OCI-LY3 (cell line): ENCODE results near the gene TMEM266.

ENCODE experiments used
- H2AFZ ChIP-seq: fragments of 200-600, 300-600 bp; shearing (Covaris generic); 2 replicates; pipeline ENCODE4 v1.6.0; 2014; ENCODE audit warnings: antibody characterized with exemption, low read depth, low read length
- H3K27ac ChIP-seq: fragments of 200-600, 300-600 bp; sonication (generic); 2 replicates; pipeline ENCODE4 v1.5.1; 2014; ENCODE audit warnings: mild to moderate bottlenecking, low read length, moderate library complexity, mixed read lengths
- H3K27me3 ChIP-seq: fragments of 200-600, 300-600 bp; sonication (generic); 2 replicates; pipeline ENCODE4 v1.6.1; 2014; ENCODE audit warnings: low read depth, low read length, mixed read lengths
- H3K36me3 ChIP-seq: fragments of 200-600, 300-600 bp; sonication (generic); replicated peaks from 2 replicates; pipeline ENCODE3; 2014; ENCODE audit warnings: low read depth, low read length, mixed read lengths
- H3K4me1 ChIP-seq: fragments of 300-600, 200-600 bp; sonication (generic); 2 replicates; pipeline ENCODE4 v1.6.1; 2014; ENCODE audit warnings: low read length, mixed read lengths
- H3K4me2 ChIP-seq: fragments of 200-600, 300-600 bp; sonication (generic); 2 replicates; pipeline ENCODE4 v1.6.1; 2014; ENCODE audit warnings: low read length, mixed read lengths
- H3K4me3 ChIP-seq: fragments of 300-600, 200-600 bp; sonication (generic); 2 replicates; pipeline ENCODE4 v1.5.1; 2014; ENCODE audit warnings: antibody characterized with exemption, mild to moderate bottlenecking, low read length, moderate library complexity
- H3K79me2 ChIP-seq: fragments of 300-600, 200-600 bp; shearing (Covaris generic); 2 replicates; pipeline ENCODE4 v1.6.1; 2014; ENCODE audit warnings: mild to moderate bottlenecking, low read length, mixed read lengths
- H3K9ac ChIP-seq: fragments of 300-600, 200-600 bp; shearing (Covaris generic); 2 replicates; pipeline ENCODE4 v1.6.0; 2014; ENCODE audit warnings: mild to moderate bottlenecking, low read length, moderate library complexity
- H3K9me3 ChIP-seq: fragments of 200-600, 300-600 bp; shearing (Covaris generic); 2 replicates; pipeline ENCODE4 v1.6.1; 2014; ENCODE audit warnings: low read length, mixed read lengths; ENCODE audit not compliant: insufficient read depth
- H4K20me1 ChIP-seq: fragments of 200-600, 300-600 bp; sonication (generic); 2 replicates; pipeline ENCODE4 v1.6.1; 2016; ENCODE audit warnings: low read length, mixed read lengths; ENCODE audit not compliant: insufficient read depth
- CTCF ChIP-seq: fragments of 200-600, 300-600 bp; sonication (generic); IDR thresholded peaks from 2 replicates; pipeline ENCODE4 v1.5.1; 2014; ENCODE audit warnings: antibody characterized with exemption, low read length, low read depth
- EZH2phosphoT487 ChIP-seq: fragments of 200-600 bp; shearing (Covaris generic); IDR thresholded peaks from 2 replicates; pipeline ENCODE4 v1.6.1; 2018; ENCODE audit warnings: antibody characterized with exemption, mixed run types, low read depth

TMEM266 gene

GRCh38 chr15:76024021-76024768, 35.6 kb upstream of the TMEM266 start:
- no peaks in the 10 kb centered on the region for H4K20me1 ChIP-seq
- no peak overlapping the region for H3K4me2 ChIP-seq
- no peaks in the 10 kb centered on the region for H3K27me3 ChIP-seq
- no peak overlapping the region for H3K27ac ChIP-seq
- H2AFZ ChIP-seq = no peak overlapping the region
- TF ChIP-seq CTCF (no peak), EZH2phosphoT487 (no peak)
- H3K4me3 ChIP-seq = no peak overlapping the region
- H3K79me2 ChIP-seq = no peaks in the 10 kb centered on the region; the same call in 1 of the 2 replicates
- peaks cover 10% of the 10 kb centered on the region; the same call in 1 of the 2 replicates for H3K9me3 ChIP-seq
- H3K9ac ChIP-seq = no peak overlapping the region
- peaks cover 17% of the 10 kb centered on the region for H3K36me3 ChIP-seq
- H3K4me1 ChIP-seq = no peaks in the 10 kb centered on the region

- no peak overlapping the region for H3K4me2 ChIP-seq
- no peaks in the 10 kb centered on the region for H3K27me3 ChIP-seq
- H3K4me3 ChIP-seq = no peak overlapping the region
- TF ChIP-seq EZH2phosphoT487 (no peak), CTCF (no peak)
- H2AFZ ChIP-seq = no peak overlapping the region
- no peaks in the 10 kb centered on the region for H4K20me1 ChIP-seq
- H3K9me3 ChIP-seq = no peaks in the 10 kb centered on the region
- no peaks in the 10 kb centered on the region for H3K4me1 ChIP-seq
- no peak overlapping the region for H3K9ac ChIP-seq
- no peak overlapping the region for H3K27ac ChIP-seq
- no peaks in the 10 kb centered on the region; the same call in 1 of the 2 replicates for H3K79me2 ChIP-seq
- no peaks in the 10 kb centered on the region for H3K36me3 ChIP-seq
Measured at GRCh38 chr15:76032046-76032445, 27.7 kb upstream of the TMEM266 start.

GRCh38 chr15:76033438-76033837, 26.3 kb upstream of the TMEM266 start:
- Histone ChIP-seq H3K4me1 (no peaks in the 10 kb centered on the region), H3K79me2 (no peaks in the 10 kb centered on the region), H3K4me3 (no peak overlapping the region), H3K9me3 (no peaks in the 10 kb centered on the region), H3K27ac (no peak overlapping the region), H3K36me3 (peaks cover 4% of the 10 kb centered on the region), H3K9ac (no peak overlapping the region), H3K27me3 (no peaks in the 10 kb centered on the region), H2AFZ (no peak overlapping the region), H4K20me1 (no peaks in the 10 kb centered on the region), H3K4me2 (no peak overlapping the region)
- TF ChIP-seq EZH2phosphoT487 (no peak), CTCF (no peak)

DNA sequence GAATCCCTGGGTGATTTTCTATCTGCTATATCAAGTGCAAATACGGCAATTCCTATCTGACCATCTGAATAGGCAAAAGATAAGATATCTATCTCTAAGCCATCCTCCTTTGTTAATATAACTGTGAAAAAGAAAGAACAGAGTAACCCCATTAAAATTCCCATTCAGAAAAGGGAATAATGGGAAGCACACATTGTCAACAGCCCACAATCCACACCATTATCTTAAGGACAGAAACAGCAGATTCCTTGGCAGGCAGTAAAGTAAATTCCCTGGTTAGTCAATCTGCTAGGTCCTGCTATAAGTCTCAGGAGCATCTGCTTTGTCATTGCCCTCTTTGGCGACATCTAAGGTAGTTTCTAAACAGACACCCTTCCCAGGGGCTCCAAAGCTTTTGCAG, 25.7 kb upstream of the TMEM266 start:
- no peak overlapping the region for H3K9ac ChIP-seq

More for the DNA sequence above, 25.7 kb upstream of the TMEM266 start:
- Histone ChIP-seq H3K9me3 (no peaks in the 10 kb centered on the region), H3K4me1 (no peaks in the 10 kb centered on the region), H3K4me2 (no peak overlapping the region), H3K4me3 (no peak overlapping the region), H2AFZ (no peak overlapping the region), H3K27me3 (no peaks in the 10 kb centered on the region), H4K20me1 (no peaks in the 10 kb centered on the region), H3K79me2 (0 out of 2 replicates have a peak, but pooled peaks cover 3% of the 10 kb centered on the region), H3K36me3 (peaks cover 5% of the 10 kb centered on the region), H3K27ac (no peak overlapping the region)
- TF ChIP-seq CTCF (no peak), EZH2phosphoT487 (no peak)
